ENCODE measurements around the gene PAX4.

GRCh38 chr7:127566242-127566641, 51.7 kb downstream of the PAX4 start:
- TF ChIP-seq CTCF (IDR thresholded peaks at IDR 0.05) (no peak), POLR2A (IDR thresholded peaks at IDR 0.05) (no peak)

Data from tibial nerve (tissue), 3 donors.